HEK293T (cell line): ENCODE results near the gene CYP3A4.

ENCODE experiments used
- FOXA1 ChIP-seq: fragments of 450-650 bp; IDR thresholded peaks from 2 replicates; pipeline ENCODE4 v1.6.1; 2016; ENCODE audit warnings: mild to moderate bottlenecking
- HDGF ChIP-seq: fragments of 450-650 bp; IDR thresholded peaks from 2 replicates; pipeline ENCODE4 v1.6.1; 2017; ENCODE audit warnings: antibody characterized with exemption, borderline replicate concordance
- NFRKB ChIP-seq: fragments of 450-650 bp; IDR thresholded peaks from 2 replicates; pipeline ENCODE4 v1.6.1; 2016; ENCODE audit warnings: mild to moderate bottlenecking, moderate library complexity

DNA sequence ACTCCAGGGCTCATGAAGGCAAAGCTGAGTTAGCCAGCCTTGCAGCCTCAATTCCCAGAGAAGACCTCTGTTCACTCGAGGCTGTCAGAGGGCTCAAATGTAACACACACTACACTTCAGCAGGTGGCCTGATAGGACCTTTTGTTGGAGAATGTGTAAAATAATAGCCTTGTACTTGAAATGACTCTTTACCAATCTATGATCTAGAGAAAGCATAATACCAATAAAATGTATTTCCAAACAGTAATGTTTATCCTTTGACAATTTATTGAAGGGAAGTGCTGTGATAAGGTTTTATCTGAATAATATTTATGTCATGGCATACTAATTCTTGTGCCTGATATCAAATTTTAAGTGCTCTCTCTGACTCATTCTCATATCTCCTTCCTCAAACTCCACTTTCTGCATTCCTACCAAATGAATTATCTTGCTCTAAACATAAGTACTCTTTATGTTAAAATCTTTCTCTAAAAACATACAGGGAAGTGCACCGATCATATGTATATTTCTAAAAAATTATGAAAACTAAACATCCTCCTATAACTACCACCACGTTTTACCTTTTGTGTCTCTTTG, 69.9 kb downstream of the CYP3A4 start:
- TF ChIP-seq HDGF (no peak), FOXA1 (no peak), NFRKB (no peak)
